MM.1S (cell line): ENCODE measurements around the gene KCTD10.

Experiments
- DNase-seq: peaks from one replicate; pipeline ENCODE4 v3.0.0-alpha.2; 2015
- H2AFZ ChIP-seq: fragments of 300-600 bp; sonication (generic); 2 replicates; pipeline ENCODE4 v1.6.0; 2016; ENCODE audit warnings: antibody characterized with exemption, low read length
- H3F3A ChIP-seq: fragments of 300-600 bp; sonication (generic); 2 replicates; pipeline ENCODE4 v1.6.1; 2016; ENCODE audit warnings: mild to moderate bottlenecking, antibody characterized with exemption, low read length, moderate library complexity, mixed read lengths; ENCODE audit not compliant: insufficient read depth
- H3K27ac ChIP-seq: fragments of 300-600 bp; sonication (generic); 2 replicates; pipeline ENCODE4 v1.5.1; 2016; ENCODE audit warnings: mild to moderate bottlenecking, low read length
- H3K27me3 ChIP-seq: fragments of 300-600 bp; sonication (generic); replicated peaks from 2 replicates; pipeline ENCODE4 v1.6.0; 2016; ENCODE audit warnings: low read length; ENCODE audit not compliant: insufficient read depth
- H3K36me3 ChIP-seq: fragments of 300-600 bp; sonication (generic); replicated peaks from 2 replicates; pipeline ENCODE4 v1.6.1; 2016; ENCODE audit warnings: mild to moderate bottlenecking, low read length, mixed read lengths; ENCODE audit not compliant: insufficient read depth
- H3K4me1 ChIP-seq: fragments of 300-600 bp; sonication (generic); 2 replicates; pipeline ENCODE4 v1.6.1; 2016; ENCODE audit warnings: low read length, mixed read lengths
- H3K4me2 ChIP-seq: fragments of 300-600 bp; sonication (generic); 2 replicates; pipeline ENCODE4 v1.6.0; 2016; ENCODE audit warnings: low read depth, low read length
- H3K4me3 ChIP-seq: fragments of 300-600 bp; sonication (generic); 2 replicates; pipeline ENCODE4 v1.5.1; 2016; ENCODE audit warnings: low read length, mixed read lengths
- H3K79me2 ChIP-seq: fragments of 300-600 bp; sonication (generic); 2 replicates; pipeline ENCODE4 v1.6.1; 2016; ENCODE audit warnings: mixed run types, low read length, mixed read lengths
- H3K9ac ChIP-seq: fragments of 300-600 bp; sonication (generic); 2 replicates; pipeline ENCODE4 v1.6.1; 2016; ENCODE audit warnings: low read length, mixed read lengths
- H3K9me2 ChIP-seq: fragments of 300-600 bp; sonication (generic); replicated peaks from 2 replicates; pipeline ENCODE4 v1.6.1; 2016; ENCODE audit warnings: mild to moderate bottlenecking, low read length, mixed read lengths; ENCODE audit not compliant: insufficient read depth
- H3K9me3 ChIP-seq: fragments of 300-600 bp; sonication (generic); replicated peaks from 2 replicates; pipeline ENCODE4 v1.6.1; 2016; ENCODE audit warnings: mild to moderate bottlenecking, low read length, mixed read lengths; ENCODE audit not compliant: insufficient read depth
- H4K20me1 ChIP-seq: fragments of 300-600 bp; sonication (generic); 2 replicates; pipeline ENCODE4 v1.6.1; 2016; ENCODE audit warnings: mild to moderate bottlenecking, low read length, moderate library complexity, mixed read lengths; ENCODE audit not compliant: insufficient read depth
- CTCF ChIP-seq: fragments of 300-600 bp; sonication (generic); IDR thresholded peaks from 2 replicates; pipeline ENCODE4 v1.5.1; 2016; ENCODE audit warnings: antibody characterized with exemption, low read length, mixed read lengths
- EZH2 ChIP-seq: fragments of 300-600 bp; sonication (generic); optimal IDR thresholded peaks from 2 replicates; pipeline ENCODE3; 2017; ENCODE audit warnings: low read depth, mild to moderate bottlenecking, antibody characterized with exemption, low read length, mixed read lengths
- EZH2phosphoT487 ChIP-seq: fragments of 300-600 bp; sonication (generic); IDR thresholded peaks from 2 replicates; pipeline ENCODE4 v1.6.1; 2018; ENCODE audit warnings: antibody characterized with exemption, low read length

The KCTD10 gene

GRCh38 chr12:109448272-109448671, 28.8 kb downstream of the KCTD10 start:
- H3K4me3 ChIP-seq, result no peak overlapping the region

GRCh38 chr12:109447482-109447881, 29.6 kb downstream of the KCTD10 start:
- H3K4me3 ChIP-seq, result no peak overlapping the region
- no peak for DNase-seq
- no peaks in the 10 kb centered on the region for H3K9me2 ChIP-seq
- no peak overlapping the region for H2AFZ ChIP-seq
- no peaks in the 10 kb centered on the region for H4K20me1 ChIP-seq
- H3K79me2 ChIP-seq, result no peaks in the 10 kb centered on the region
- no peaks in the 10 kb centered on the region for H3F3A ChIP-seq
- no peaks in the 10 kb centered on the region for H3K36me3 ChIP-seq
- no peak overlapping the region for H3K9ac ChIP-seq
- no peaks in the 10 kb centered on the region for H3K27me3 ChIP-seq
- TF ChIP-seq CTCF, result no peak
- TF ChIP-seq EZH2phosphoT487, result no peak
- no peak for TF ChIP-seq EZH2
- H3K27ac ChIP-seq, result no peak overlapping the region
- H3K4me1 ChIP-seq, result no peaks in the 10 kb centered on the region
- H3K9me3 ChIP-seq, result no peaks in the 10 kb centered on the region
- no peak overlapping the region for H3K4me2 ChIP-seq

More at GRCh38 chr12:109448272-109448671, 28.8 kb downstream of the KCTD10 start:
- Histone ChIP-seq H3K27ac (no peak overlapping the region), H3K79me2 (no peaks in the 10 kb centered on the region), H3K9me2 (no peaks in the 10 kb centered on the region), H3K27me3 (no peaks in the 10 kb centered on the region), H3K9ac (no peak overlapping the region), H2AFZ (no peak overlapping the region), H4K20me1 (no peaks in the 10 kb centered on the region), H3K4me2 (no peak overlapping the region), H3K4me1 (no peaks in the 10 kb centered on the region), H3K36me3 (no peaks in the 10 kb centered on the region), H3K9me3 (no peaks in the 10 kb centered on the region), H3F3A (no peaks in the 10 kb centered on the region)
- TF ChIP-seq EZH2phosphoT487, result no peak
- TF ChIP-seq EZH2, result no peak
- no peak for TF ChIP-seq CTCF
- no peak for DNase-seq

GRCh38 chr12:109446869-109447268, 30.2 kb downstream of the KCTD10 start:
- H3K27ac ChIP-seq, result no peak overlapping the region
- no peak overlapping the region for H3K4me3 ChIP-seq
- no peaks in the 10 kb centered on the region for H3K4me1 ChIP-seq
- no peak overlapping the region for H2AFZ ChIP-seq
- H3K9me2 ChIP-seq, result no peaks in the 10 kb centered on the region
- no peaks in the 10 kb centered on the region for H3K79me2 ChIP-seq
- H3K9me3 ChIP-seq, result no peaks in the 10 kb centered on the region
- H3K27me3 ChIP-seq, result no peaks in the 10 kb centered on the region
- H4K20me1 ChIP-seq, result no peaks in the 10 kb centered on the region
- no peak overlapping the region for H3K9ac ChIP-seq
- H3F3A ChIP-seq, result no peaks in the 10 kb centered on the region
- no peak for DNase-seq
- no peak for TF ChIP-seq EZH2phosphoT487
- no peak for TF ChIP-seq EZH2
- TF ChIP-seq CTCF, result no peak
- H3K4me2 ChIP-seq, result no peak overlapping the region
- H3K36me3 ChIP-seq, result no peaks in the 10 kb centered on the region
